Activated T-cell treated with anti-CD3 and anti-CD28 coated beads, Interleukin-2, amount 50 U/mL, for 72 hours (primary cell): ENCODE data around the gene KLHL26. TPM values are rescaled to one million over a fixed set of nuclear protein-coding genes. Genes with fewer than 3 reads are reported as not detected.

Experiments
- ATAC-seq, 2 donors: fragments of 150-1000 bp; cut with Tn5 transposase; replicated peaks in 1 of 2; 2 replicates each; pipeline ENCODE4 v1.10.0; 2021; ENCODE audit warnings: moderate library complexity in 2 of 2, mild to moderate bottlenecking in 1 of 2
- DNase-seq, 2 donors: peaks; one replicate each; pipeline ENCODE4 v3.0.0; 2021 to 2022; ENCODE audit warnings: mixed read lengths in 1 of 2
- H3K27ac Mint-ChIP-seq: one replicate; pipeline ENCODE4 v1.8.0; 2022; ENCODE audit warnings: mild to moderate bottlenecking, moderate library complexity, mixed read lengths
- H3K27me3 Mint-ChIP-seq: one replicate; pipeline ENCODE4 v1.8.0; 2022; ENCODE audit warnings: low read depth, mixed read lengths
- H3K36me3 Mint-ChIP-seq, 2 donors: one replicate each; pipeline ENCODE4 v1.8.0; 2022; ENCODE audit warnings: mixed read lengths in 2 of 2, mild to moderate bottlenecking in 1 of 2; ENCODE audit not compliant: insufficient read depth in 2 of 2
- H3K4me1 Mint-ChIP-seq: one replicate; pipeline ENCODE4 v1.8.0; 2022; ENCODE audit warnings: low read depth, mixed read lengths
- H3K4me3 Mint-ChIP-seq, 2 donors: one replicate each; pipeline ENCODE4 v1.8.0; 2022; ENCODE audit warnings: mild to moderate bottlenecking in 2 of 2, mixed read lengths in 2 of 2, moderate library complexity in 2 of 2
- H3K9me3 Mint-ChIP-seq, 2 donors: one replicate each; pipeline ENCODE4 v1.8.0; 2022; ENCODE audit warnings: mixed read lengths in 2 of 2
- total RNA-seq, 2 donors: library from RNA; stranded (reverse); gene quantifications; one replicate each; pipeline ENCODE4 v1.2.3, GENCODE V29; 2022

Gene KLHL26
- total RNA-seq, 2 donors from 2014 or later, result 10.1 to 11.1 TPM

DNA sequence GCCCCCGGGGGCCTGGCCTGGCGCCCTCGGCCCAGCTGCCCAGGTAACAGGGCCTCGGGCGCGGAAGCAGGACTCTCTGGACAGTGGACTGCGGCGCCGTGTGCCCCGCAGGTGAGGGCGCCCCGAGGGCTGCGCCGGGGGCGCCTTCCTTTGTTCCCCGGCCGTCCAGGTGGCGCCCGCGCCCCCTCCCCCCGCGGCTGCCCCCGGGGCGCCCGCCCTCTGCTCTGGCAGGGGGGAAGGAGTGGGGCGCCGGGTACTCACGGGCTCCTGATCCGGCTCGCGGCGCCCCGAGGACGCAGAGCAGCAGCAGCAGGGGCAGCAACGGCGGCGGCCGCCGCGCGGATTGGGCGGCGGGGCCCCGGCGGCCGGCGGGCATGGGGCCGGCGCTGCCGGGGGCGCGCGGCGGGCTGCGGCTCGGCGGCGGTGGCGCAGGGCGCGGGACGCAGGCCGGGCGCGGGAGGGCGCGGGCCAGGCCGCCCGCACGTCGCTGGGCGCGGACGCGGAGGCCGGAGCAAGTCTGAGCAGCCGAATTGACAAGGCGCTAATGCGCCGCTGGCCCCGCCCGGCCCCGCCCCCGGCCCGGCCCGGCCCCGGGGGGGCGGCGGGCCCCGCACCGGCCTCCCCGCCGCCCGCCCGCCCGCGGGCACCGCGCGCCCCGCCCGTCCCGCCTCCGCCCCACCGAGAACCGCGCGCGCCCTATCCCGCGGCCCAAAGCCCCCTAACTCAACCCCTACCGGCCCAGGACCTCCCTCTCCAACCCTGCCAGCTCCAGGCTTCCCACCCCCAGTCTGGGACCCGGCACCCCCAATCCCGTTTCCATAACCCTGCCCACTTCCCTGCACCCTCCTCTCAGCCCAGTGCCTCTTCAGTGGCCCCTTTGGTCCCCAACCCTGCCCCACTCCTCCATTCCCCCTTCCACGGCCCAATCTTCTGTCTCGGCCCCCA is 30.3 kb upstream of the KLHL26 start, which contains the start of gene CRLF1:
Gene CRLF1, minus strand, starts transcription at position 519 of the 945 bp plus-strand sequence. Its CDS starts 143 bp downstream, at position 376.
- Mint-ChIP-seq H3K27ac (no peak within 1 kb of the TSS), H3K36me3 (no peaks in the 10 kb centered on the region), H3K4me1 (peaks cover 24% of the 10 kb centered on the region), H3K27me3 (peaks cover 70% of the 10 kb centered on the region), H3K4me3 (peak within 1 kb of the TSS in 1 of 2 donors; percentile 58), H3K9me3 (no peaks in the 10 kb centered on the region)
- ATAC-seq (no peak), DNase-seq (no peak)

GRCh38 chr19:18607226-18608101 is 29.4 kb upstream of the KLHL26 start:
- Mint-ChIP-seq H3K9me3 (no peaks in the 10 kb centered on the region), H3K27ac (no peak overlapping the region), H3K27me3 (peaks cover 69% of the 10 kb centered on the region), H3K4me1 (peaks cover 31% of the 10 kb centered on the region), H3K36me3 (no peaks in the 10 kb centered on the region), H3K4me3 (peak overlapping the region in 1 of 2 donors; percentile 46)
- ATAC-seq, result no peak
- DNase-seq, result no peak

DNA sequence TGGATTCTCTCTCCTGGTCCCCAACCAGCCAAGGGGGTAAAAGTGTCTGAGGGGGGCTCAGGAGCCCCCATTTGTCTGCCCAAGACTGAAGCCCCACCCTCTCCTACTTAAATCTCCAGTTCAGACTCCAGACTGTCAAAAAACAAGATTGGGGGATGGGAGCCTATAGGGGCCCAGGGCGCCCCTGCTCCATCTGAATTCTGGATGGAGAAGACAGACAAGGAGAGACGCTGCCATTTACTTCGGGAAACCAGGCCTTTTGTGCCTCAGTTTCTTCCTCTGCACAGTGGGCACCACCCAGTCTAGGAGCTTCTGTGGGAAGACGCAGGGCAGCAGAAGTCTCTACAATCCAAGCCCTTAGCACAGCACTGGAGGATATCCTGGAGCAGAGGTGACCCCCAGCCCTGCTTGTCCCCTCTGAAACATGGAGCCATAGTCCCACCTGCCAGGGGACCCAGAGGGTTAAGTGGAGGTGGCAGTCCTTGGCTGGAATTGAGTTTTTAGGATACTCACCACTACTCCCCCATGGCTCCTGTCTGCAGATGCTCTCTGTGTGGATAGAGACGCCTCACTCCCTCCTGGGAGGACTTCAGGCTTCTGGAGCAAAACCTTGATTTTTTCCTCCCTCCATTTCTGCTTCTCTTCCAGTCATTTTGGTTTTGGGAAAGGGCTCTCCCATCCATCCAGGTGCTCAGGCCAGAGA is 28.6 kb upstream of the KLHL26 start:
- H3K4me3 Mint-ChIP-seq, result peak overlapping the region in 1 of 2 donors; percentile 46
- peaks cover 67% of the 10 kb centered on the region for H3K27me3 Mint-ChIP-seq
- ATAC-seq, result no peak
- H3K4me1 Mint-ChIP-seq, result peaks cover 35% of the 10 kb centered on the region
- H3K27ac Mint-ChIP-seq, result no peak overlapping the region
- DNase-seq, result no peak
- no peaks in the 10 kb centered on the region for H3K9me3 Mint-ChIP-seq
- H3K36me3 Mint-ChIP-seq, result no peaks in the 10 kb centered on the region

- Mint-ChIP-seq H3K36me3 (no peaks in the 10 kb centered on the region), H3K4me1 (peaks cover 39% of the 10 kb centered on the region), H3K27ac (no peak overlapping the region), H3K4me3 (no peak overlapping the region), H3K9me3 (no peaks in the 10 kb centered on the region), H3K27me3 (peaks cover 72% of the 10 kb centered on the region)
- DNase-seq (no peak), ATAC-seq (no peak)
Observed at GRCh38 chr19:18608805-18609716, 27.8 kb upstream of the KLHL26 start.

GRCh38 chr19:18609717-18610051 is 27.1 kb upstream of the KLHL26 start:
- Mint-ChIP-seq H3K27me3 (peaks cover 74% of the 10 kb centered on the region), H3K4me3 (no peak overlapping the region), H3K4me1 (peaks cover 39% of the 10 kb centered on the region)

DNA sequence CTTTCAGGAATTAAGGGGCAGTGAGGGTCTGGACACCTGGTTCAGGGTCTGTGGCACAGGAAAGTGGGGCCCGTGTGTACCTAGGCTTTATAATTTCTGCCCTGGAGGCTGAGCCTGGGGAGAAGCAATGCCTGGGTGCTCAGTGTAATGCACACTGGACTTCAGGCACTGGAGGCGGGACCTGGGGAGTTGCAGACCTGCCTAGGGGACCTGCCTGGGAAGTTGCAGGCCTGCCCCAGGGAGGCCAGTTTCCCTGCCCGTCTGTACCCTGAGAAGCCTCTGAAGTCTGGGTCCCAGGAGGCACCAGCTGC is 26.6 kb upstream of the KLHL26 start:
- Mint-ChIP-seq H3K27ac (no peak overlapping the region), H3K36me3 (no peaks in the 10 kb centered on the region), H3K4me3 (no peak overlapping the region), H3K9me3 (no peaks in the 10 kb centered on the region), H3K4me1 (peaks cover 37% of the 10 kb centered on the region), H3K27me3 (peaks cover 74% of the 10 kb centered on the region)
- DNase-seq (no peak), ATAC-seq (no peak)

More at GRCh38 chr19:18609717-18610051, 27.1 kb upstream of the KLHL26 start:
- ATAC-seq, result no peak
- H3K36me3 Mint-ChIP-seq, result no peaks in the 10 kb centered on the region
- no peak for DNase-seq
- no peak overlapping the region for H3K27ac Mint-ChIP-seq
- no peaks in the 10 kb centered on the region for H3K9me3 Mint-ChIP-seq

DNA sequence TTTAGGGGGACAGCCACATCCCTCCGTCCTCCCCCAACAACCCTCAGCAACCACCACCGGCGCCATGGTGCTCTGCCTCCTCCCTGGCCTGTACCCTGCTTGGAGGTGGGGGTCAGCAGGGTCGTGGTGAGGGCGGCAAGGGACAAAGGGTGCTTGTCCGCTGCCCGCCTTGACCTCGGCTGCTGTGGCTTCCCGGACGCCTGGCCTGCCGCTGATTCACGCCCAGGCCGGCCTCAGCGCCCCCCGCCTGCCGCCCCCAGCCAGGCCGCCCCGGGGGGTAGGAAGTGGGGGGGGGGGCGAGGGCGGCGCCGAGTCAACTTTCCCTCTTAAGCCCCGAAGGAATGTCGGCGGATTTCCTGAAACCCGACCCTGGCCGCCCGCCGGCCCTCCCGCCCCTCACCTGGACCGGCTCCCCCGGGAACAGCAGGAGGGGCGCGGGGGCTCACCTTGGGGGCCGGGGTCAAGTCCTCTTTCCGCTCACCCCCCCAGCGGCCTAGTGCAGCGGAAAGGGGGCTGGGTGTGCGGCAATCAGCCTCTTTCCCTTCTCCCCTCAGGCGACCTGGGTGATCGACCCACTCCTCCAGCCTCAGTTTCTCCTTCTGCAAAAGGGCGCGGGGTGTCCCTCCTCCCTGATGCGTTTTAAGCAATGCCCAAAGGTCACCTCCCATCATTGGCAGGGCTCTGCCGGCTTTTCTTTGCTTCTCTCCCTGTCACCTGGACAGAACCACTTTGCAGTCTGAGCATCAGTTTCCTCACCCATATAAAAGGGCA is 26.1 kb upstream of the KLHL26 start:
- H3K27me3 Mint-ChIP-seq, result peaks cover 73% of the 10 kb centered on the region
- peak overlapping the region in 1 of 2 donors; percentile 56 for H3K4me3 Mint-ChIP-seq
- peaks cover 33% of the 10 kb centered on the region for H3K4me1 Mint-ChIP-seq
- ATAC-seq (no peak), DNase-seq (no peak)
- no peaks in the 10 kb centered on the region for H3K9me3 Mint-ChIP-seq
- H3K27ac Mint-ChIP-seq, result no peak overlapping the region
- H3K36me3 Mint-ChIP-seq, result no peaks in the 10 kb centered on the region

GRCh38 chr19:18611327-18612050 is 25.3 kb upstream of the KLHL26 start:
- no peak for ATAC-seq
- H3K4me3 Mint-ChIP-seq, result peak overlapping the region; percentile 76 to 85
- no peaks in the 10 kb centered on the region for H3K9me3 Mint-ChIP-seq
- H3K4me1 Mint-ChIP-seq, result peaks cover 33% of the 10 kb centered on the region
- no peak overlapping the region for H3K27ac Mint-ChIP-seq
- H3K27me3 Mint-ChIP-seq, result peaks cover 79% of the 10 kb centered on the region
- DNase-seq, result no peak
- H3K36me3 Mint-ChIP-seq, result no peaks in the 10 kb centered on the region

DNA sequence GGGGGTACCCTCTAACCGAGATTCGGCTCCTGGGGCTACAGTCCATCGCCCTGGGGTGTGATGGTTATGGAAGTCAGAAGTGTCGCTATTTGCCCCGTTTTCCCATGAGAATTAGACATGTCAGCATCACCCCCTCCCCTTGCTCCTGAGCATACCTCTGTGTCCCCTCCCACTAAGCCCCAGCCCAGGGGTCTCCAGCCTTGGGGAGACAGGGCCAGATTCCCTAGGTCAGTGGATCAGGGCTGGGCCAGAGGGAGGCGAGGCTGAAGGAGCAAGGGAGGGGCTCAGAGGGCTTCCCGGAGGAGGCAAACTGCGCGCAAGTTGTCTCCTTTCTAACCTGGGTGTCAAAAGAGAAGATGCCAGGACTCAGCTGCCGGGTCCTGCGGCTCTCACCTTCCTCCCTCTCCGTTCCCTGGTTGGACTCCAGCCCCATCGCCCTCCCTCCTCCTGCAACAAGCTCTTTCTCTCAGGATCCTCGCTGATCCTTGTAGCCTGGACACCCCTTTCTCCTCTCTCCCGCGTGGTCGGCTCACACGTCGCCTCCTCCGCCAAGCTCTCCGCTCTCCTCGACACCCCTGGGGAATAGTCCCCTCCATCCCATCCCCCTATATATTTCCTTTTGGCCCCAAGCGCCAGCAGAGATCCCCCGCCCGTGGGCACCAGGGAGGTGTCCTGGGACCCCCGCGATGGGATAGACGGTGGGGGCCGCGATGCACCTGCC is 24.6 kb upstream of the KLHL26 start:
- Mint-ChIP-seq H3K4me3 (peak overlapping the region; percentile 76 to 85), H3K27ac (no peak overlapping the region), H3K4me1 (peaks cover 33% of the 10 kb centered on the region), H3K9me3 (no peaks in the 10 kb centered on the region), H3K27me3 (peaks cover 80% of the 10 kb centered on the region), H3K36me3 (no peaks in the 10 kb centered on the region)
- ATAC-seq (peak in 1 of 2 donors; percentile 16), DNase-seq (no peak)

- peak; percentile 68 to 73 for ATAC-seq
- DNase-seq, result peak; percentile 56 to 57
- Mint-ChIP-seq H3K4me3 (peak within 1 kb of the TSS; percentile 76 to 85), H3K36me3 (no peaks in the 10 kb centered on the region), H3K9me3 (no peaks in the 10 kb centered on the region), H3K4me1 (peaks cover 27% of the 10 kb centered on the region), H3K27me3 (peaks cover 77% of the 10 kb centered on the region), H3K27ac (no peak within 1 kb of the TSS)
Observed at GRCh38 chr19:18612772-18613588, 23.8 kb upstream of the KLHL26 start, which contains the start of gene TMEM59L. Gene TMEM59L (plus strand): TSS chr19:18612870. CDS start chr19:18612959, 89 bp downstream.
